ENCODE measurements around the gene UNC5A.

DNA sequence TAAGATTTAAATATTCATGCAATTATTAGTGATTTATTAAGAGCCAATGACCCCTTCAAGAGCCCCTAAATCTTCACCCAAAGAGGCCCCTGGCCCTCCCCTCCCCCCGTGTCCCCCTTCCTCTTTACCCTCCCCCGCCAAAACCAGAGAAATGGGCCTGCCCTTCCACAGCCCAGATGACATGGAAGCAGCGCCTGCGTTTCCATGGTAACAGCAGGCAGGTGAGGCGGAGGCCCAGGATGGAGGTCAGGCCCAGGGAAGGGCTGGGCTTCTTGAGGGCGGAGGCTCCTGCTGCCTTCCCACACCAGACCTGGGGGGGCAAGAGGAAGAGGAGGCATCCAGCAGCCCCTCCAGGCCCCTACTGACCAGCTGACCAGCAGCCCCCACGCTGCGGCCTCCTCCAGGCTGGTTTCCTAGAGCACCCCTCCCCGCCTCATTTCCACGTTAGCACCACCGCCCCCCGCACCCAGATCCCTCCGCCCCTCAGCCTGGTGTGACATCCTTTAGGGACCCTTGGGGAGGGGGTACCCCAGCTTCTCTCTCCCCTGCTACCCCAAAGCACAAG is 37.4 kb downstream of the UNC5A start:
- TF ChIP-seq, protein P1, sequence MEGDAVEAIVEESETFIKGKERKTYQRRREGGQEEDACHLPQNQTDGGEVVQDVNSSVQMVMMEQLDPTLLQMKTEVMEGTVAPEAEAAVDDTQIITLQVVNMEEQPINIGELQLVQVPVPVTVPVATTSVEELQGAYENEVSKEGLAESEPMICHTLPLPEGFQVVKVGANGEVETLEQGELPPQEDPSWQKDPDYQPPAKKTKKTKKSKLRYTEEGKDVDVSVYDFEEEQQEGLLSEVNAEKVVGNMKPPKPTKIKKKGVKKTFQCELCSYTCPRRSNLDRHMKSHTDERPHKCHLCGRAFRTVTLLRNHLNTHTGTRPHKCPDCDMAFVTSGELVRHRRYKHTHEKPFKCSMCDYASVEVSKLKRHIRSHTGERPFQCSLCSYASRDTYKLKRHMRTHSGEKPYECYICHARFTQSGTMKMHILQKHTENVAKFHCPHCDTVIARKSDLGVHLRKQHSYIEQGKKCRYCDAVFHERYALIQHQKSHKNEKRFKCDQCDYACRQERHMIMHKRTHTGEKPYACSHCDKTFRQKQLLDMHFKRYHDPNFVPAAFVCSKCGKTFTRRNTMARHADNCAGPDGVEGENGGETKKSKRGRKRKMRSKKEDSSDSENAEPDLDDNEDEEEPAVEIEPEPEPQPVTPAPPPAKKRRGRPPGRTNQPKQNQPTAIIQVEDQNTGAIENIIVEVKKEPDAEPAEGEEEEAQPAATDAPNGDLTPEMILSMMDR (IDR thresholded peaks at IDR 0.05): no peak
- no peak for TF ChIP-seq EP300 (IDR thresholded peaks at IDR 0.05)
- no peak for TF ChIP-seq POLR2A (IDR thresholded peaks at IDR 0.05)
